ENCODE data around the gene GNAO1. TPM values are rescaled to one million over a fixed set of nuclear protein-coding genes. Genes with fewer than 3 reads are reported as not detected.
"Not testable (repeated sequence)": the region's sequence is repeated elsewhere in the genome, so short reads cannot be mapped to it uniquely, and the experiment has no call there.

GNAO1 gene
- total RNA-seq, 1 donor from 2014 or later: 0.64 TPM

- ATAC-seq: no peak
Measured at GRCh38 chr16:56366945-56367344, 175.7 kb downstream of the GNAO1 start.

DNA sequence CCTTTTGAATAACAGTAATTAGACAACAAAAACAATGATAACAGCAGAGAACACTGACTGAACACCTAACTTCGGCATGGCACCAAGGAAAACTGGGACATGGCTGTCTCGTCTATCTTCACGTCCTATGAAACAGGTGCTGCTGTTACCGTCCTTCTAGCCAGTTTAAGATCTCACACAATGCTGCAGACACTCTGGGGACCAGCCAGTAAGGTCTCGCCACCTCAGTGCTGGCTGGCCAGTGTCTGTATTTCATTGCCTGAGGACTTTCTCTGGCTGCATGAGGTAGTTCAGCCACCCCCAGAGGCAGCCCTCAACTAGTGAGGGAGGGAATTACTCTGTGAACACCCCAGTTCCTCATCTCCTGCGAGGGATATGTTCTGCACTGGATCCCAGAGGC is 176.5 kb downstream of the GNAO1 start:
- no peak for ATAC-seq

GRCh38 chr16:56368545-56368944 is 177.3 kb downstream of the GNAO1 start:
- no peak for ATAC-seq

GRCh38 chr16:56369202-56369601 is 177.9 kb downstream of the GNAO1 start:
- ATAC-seq: no peak

DNA sequence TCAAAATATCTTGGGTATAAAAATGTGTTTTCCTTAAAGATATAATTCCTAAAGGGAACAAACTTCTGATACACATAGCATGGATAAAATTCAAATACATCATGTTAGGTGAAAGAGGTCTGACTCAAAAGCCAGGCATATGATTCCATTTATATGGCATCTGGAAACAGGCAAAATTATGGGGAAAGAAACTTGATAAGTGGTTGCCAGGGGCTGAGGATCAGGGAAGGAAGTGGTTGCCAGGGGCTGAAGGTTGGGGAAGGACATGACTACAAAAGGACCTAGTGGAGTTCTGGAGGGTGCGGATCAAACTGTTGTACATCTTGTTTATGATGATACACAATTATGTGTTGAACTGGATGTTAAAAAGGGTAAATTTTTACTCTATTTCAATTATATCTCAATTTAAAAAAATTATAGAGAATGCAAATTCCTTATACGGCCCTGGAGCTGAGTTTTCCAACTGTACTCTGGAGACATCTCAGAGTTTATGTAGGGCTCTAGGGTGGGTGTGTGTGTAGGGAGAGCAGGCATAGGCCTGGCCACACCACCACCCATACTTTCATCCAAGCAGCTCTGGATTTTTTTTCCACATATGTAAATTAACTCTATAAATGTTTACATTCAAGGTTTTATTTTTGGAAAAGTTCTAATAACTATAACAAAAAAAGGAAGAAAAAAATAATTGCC is 179.0 kb downstream of the GNAO1 start:
- ATAC-seq: no peak

GRCh38 chr16:56370875-56371659 is 179.8 kb downstream of the GNAO1 start:
- ATAC-seq: no peak

GRCh38 chr16:56371660-56371937 is 180.3 kb downstream of the GNAO1 start:
- ATAC-seq: peak; percentile 35

GRCh38 chr16:56372013-56372634 is 180.8 kb downstream of the GNAO1 start:
- ATAC-seq: peak; percentile 59

DNA sequence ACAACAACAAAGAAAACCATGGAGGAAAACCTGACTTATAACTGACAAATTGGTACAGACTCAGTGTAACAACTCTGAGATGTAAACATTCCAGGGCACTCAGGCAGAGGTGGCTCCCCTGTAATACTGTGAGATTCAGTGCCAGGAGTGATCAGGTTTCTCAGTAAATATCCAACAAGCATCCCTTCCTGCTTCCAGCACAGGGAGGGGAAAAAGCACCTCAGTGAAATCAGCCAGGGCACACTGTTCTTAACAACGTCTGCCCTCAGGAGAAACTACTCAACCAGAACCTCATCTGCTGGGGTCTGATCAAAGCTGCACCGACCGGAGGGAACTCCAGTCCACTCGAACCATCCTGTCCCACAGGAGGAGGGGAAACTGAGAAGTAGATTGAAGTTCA is 181.7 kb downstream of the GNAO1 start:
- no peak for ATAC-seq

- not testable (repeated sequence) for ATAC-seq
Measured at GRCh38 chr16:56375792-56376191, 184.5 kb downstream of the GNAO1 start.

DNA sequence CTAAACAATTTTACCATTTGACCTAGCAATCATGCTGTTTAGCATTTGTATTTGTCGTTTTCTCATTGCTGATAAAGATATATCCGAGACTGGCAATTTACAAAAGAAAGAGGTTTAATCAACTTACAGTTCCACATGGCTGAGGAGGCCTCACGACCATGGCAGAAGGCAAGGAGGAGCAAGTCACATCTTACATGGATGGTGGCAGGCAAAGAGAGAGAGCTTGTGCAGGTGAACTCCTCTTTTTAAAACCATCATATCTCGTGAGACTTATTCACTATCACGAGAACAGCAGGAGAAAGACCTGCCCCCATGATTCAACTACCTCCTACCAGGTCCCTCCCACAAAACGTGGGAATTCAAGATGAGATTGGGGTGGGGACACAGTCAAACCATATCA is 187.8 kb downstream of the GNAO1 start:
- not testable (repeated sequence) for ATAC-seq

DNA sequence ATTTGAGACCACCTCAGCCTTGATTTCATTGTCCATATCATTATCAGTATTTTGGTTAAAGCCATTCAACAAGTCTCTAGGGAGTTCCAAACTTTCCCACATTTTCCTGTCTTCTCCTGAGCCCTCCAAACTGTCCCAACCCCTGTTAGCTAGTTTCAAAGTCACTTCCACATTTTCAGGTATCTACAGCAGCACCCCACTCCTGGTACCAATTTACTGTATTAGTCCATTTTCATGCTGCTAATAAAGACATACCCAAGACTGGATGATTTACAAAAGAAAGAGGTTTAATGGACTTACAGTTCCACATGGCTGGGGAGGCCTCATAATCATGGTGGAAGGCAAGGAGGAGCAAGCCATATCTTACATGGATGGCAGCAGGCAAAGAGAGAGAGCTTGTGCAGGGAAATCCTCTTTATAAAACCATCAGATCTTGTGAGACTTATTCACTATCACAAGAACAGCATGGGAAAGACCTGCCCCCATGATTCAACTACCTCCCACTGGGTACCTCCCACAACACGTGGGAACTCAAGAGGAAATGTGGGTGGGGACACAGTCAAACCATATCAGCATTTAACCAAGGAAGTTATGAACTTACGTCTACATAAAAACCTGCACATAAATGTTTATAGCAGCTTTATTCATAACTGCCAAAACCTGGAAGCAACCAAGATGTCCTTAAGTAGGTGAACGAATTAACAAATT is 189.6 kb downstream of the GNAO1 start:
- ATAC-seq: not testable (repeated sequence)

GRCh38 chr16:56382459-56382858 is 191.2 kb downstream of the GNAO1 start:
- ATAC-seq: no peak

DNA sequence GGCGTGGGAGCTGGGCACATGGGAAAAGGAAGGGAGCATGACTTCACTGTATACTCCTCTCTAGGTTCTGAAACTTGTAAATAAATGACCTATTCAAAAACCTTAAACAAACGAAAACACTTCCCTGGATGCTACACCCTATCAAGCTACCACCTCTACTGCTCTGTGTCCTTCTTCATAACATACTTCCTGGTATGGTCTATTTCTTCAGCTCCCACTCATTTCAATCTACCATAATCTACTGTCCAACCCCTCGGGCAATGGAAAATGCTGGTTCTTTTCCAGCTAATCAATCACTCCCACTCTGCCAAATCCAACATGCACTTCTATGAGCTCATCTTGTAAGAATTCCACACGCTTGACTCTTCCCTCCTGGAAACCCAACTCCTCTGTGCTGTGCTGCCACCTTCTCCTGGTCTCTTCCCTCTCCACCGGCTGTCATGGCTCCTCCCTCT is 191.6 kb downstream of the GNAO1 start:
- ATAC-seq: peak; percentile 23

DNA sequence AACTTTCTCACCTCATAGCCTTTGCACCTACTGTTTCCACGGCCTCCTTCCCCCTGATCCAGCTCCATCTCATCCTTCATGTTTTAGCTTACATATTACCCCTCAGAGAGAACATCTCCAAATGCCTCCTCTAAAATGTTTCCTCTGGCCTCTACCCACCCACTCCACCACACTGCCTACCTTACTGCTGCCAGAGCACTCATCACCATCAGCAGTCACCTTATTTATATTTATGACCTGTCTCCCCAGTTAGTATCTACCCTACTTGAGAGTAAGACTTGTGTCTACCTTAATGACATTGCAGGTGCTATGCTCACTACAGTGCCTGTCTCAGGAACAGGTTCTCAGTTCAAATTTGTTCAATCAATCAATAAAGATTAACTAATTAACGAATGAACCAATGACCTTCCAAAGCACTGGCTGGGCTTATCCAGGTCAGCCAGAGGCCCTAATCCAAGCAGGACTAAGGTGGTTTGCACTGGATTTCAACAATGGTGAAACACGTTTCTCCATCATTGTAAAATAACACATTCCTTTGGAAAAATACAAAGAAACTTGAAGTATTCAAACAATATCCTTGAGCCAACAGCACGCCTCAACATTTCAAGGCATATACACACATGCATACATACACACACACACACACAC is 192.9 kb downstream of the GNAO1 start:
- no peak for ATAC-seq

GRCh38 chr16:56387396-56387795 is 196.1 kb downstream of the GNAO1 start:
- no peak for ATAC-seq

GRCh38 chr16:56388209-56388608 is 196.9 kb downstream of the GNAO1 start:
- ATAC-seq: no peak

DNA sequence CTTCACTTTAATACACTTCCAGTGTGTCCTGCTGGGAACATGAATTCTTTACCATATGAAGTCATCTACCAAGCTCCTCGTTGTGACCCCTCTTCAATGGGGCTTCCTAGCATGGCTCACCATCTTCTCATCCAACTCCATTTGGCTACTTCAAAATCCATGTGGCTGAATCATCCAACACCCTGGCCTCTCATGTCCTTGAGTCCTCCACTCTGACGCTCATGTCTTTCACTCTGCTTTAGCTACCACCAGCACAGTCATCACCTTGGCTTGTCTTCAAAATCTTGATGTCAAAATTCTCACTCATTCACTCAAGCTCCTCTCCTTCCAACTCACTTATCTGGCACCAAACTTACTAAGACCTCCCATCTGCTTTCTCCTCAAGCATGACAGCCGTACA is 198.3 kb downstream of the GNAO1 start:
- ATAC-seq: no peak

DNA sequence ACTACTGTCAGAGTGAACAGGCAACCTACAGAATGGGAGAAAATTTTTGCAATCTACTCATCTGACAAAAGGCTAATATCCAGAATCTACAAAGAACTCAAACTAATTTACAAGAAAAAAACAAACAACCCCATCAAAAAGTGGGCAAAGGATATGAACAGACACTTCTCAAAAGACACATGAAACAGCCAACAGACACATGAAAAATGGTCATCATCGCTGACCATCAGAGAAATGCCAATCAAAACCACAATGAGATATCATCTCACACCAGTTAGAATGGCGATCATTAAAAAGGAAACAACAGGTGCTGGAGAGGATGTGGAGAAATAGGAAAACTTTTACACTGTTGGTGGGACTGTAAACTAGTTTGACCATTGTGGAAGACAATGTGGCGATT is 205.4 kb downstream of the GNAO1 start:
- not testable (repeated sequence) for ATAC-seq

DNA sequence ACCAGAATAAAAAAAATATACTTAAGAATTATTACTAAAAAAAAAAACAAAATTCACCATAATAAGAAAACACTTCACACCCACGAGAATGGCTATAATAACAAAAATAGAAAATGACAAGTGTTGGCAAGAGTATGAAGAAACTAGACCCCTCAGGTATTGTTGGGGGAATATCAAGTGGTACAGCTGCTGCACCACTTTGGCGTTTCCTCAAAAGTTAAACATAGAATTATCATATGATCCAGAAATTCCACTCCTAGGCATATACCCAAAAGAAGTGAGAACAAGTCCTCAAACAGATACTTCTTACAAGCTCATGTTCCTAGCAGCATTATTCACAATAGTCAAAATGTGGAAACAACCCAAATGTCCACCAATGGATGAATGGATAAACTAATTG is 207.8 kb downstream of the GNAO1 start:
- ATAC-seq: no peak

GRCh38 chr16:56399486-56399885 is 208.2 kb downstream of the GNAO1 start:
- ATAC-seq: no peak

DNA sequence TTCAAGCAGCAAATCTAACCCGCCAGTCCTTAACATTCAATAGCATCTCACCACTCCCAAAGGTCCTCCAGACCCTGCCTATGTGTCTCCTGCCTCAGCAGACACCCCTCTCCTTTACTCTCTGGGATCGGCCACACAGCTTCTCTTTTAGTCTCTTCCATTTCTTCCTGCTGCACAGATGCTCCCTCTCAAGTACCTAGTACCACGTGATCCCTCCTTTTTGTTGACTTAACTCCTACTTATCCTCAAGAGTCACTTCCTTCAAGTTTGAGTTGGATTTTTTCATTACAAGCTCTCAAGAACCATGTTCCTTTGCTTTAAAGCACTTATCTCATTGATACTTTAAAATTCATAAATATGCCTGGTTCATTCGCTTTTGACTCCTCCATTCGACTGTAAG is 209.2 kb downstream of the GNAO1 start:
- ATAC-seq: no peak

- peak; percentile 83 for ATAC-seq
Measured at GRCh38 chr16:56401482-56401881, 210.2 kb downstream of the GNAO1 start.

Data from esophagus mucosa (tissue), 1 donor.